GM13976 (cell line): ENCODE data around the gene PROSER2.

ENCODE experiments used
- DNase-seq: peaks from one replicate; pipeline ENCODE4 v3.0.0; 2012; ENCODE audit warnings: low spot score
- in situ Hi-C: fragments of 300-500 bp; cut with MboI; formaldehyde crosslinking; loops from one replicate; pipeline ENCODE4 v1.12.0; 2022; ENCODE audit warnings: low sequenced_read_pairs, mixed read lengths, inconsistent platforms; ENCODE audit not compliant: unreplicated experiment
- TF ChIP-seq, protein P1 (sequence below): IDR thresholded peaks from 2 replicates; pipeline ENCODE4 v1.5.1; 2012; ENCODE audit warnings: borderline replicate concordance, mild to moderate bottlenecking; ENCODE audit not compliant: insufficient read depth; ENCODE audit errors: extremely low read depth, missing control alignments, control extremely low read depth

PROSER2 gene

DNA sequence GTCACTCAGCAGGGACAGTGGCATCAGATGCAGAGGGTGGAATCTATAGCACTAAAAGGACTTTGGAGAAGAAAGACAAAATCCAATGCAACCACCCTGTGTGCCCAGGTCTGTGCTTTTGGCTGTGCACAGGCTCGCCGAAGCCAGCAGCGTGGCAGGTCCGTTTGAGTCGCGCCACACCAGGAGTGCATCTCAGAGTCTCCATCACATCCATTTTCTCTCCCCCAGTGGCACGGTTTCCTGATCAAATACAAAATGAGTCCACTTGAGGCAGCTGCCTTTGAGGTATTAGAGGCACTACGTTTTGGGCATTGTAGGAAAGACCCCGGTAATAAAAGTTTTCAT is 23.4 kb upstream of the PROSER2 start:
- TF ChIP-seq, protein P1, sequence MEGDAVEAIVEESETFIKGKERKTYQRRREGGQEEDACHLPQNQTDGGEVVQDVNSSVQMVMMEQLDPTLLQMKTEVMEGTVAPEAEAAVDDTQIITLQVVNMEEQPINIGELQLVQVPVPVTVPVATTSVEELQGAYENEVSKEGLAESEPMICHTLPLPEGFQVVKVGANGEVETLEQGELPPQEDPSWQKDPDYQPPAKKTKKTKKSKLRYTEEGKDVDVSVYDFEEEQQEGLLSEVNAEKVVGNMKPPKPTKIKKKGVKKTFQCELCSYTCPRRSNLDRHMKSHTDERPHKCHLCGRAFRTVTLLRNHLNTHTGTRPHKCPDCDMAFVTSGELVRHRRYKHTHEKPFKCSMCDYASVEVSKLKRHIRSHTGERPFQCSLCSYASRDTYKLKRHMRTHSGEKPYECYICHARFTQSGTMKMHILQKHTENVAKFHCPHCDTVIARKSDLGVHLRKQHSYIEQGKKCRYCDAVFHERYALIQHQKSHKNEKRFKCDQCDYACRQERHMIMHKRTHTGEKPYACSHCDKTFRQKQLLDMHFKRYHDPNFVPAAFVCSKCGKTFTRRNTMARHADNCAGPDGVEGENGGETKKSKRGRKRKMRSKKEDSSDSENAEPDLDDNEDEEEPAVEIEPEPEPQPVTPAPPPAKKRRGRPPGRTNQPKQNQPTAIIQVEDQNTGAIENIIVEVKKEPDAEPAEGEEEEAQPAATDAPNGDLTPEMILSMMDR, result no peak
- no peak for DNase-seq
- in situ Hi-C loops, result no loop called here

DNA sequence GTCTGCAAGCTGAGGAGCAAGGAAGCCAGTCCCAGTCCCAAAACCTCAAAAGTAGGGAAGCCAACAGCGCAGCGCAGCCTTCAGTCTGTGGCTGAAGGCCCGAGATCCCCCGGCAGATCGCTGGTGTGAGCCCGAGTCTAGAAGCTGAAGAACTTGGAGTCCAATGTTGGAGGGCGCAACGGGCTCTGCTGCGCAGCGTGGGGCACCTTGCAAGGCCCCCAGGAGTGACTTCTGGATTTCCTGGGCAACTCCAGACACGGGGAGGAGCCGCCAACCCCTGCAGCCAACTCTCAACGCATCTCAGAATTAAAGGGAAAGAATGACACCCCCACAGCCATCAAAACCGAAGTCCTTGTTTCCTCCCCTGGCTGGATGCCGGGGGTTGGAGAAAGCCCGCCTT is 18.8 kb upstream of the PROSER2 start:
- TF ChIP-seq, protein P1, result no peak
- in situ Hi-C loops, result no loop called here
- DNase-seq, result no peak

DNA sequence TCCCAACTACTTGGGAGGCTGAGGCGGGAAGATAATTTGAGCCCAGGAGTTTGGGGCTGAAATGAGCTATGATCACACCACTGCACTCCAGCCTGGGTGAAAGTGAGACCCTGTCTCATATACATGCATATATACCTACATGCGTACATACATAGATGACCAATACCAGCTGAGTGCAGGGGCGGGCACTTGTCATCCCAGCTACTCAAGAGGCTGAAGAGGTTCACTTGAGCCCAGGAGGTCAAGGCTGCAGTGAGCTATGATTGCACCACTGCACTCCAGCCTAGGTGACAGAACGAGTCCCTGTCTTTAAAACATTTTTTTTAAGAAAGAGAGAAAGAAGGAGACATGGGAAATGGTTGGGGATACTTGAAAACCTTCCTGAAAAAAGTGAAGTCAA is 17.4 kb upstream of the PROSER2 start:
- TF ChIP-seq, protein P1, result no peak
- in situ Hi-C loops, result no loop called here
- no peak for DNase-seq

DNA sequence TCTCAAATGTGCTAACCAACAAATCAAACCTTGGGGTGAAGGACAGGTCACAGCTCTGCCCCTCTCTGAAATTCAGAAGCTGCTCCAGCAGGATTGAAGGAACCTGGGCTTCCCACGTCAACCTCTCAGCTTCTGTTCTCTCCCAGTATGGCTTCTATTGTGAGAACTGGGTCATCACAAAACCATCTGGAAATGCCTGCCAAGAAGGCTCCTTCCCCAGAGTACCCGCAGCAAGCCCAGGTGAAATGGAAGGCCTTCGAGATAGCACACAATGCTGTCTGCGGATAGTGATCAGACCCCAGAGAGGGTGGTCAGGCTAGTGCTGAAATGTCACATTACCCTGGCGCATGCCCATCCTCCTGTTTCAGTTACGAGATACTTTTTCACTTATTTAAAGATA is 16.4 kb upstream of the PROSER2 start:
- in situ Hi-C loops, result no loop called here
- TF ChIP-seq, protein P1, result no peak
- no peak for DNase-seq

DNA sequence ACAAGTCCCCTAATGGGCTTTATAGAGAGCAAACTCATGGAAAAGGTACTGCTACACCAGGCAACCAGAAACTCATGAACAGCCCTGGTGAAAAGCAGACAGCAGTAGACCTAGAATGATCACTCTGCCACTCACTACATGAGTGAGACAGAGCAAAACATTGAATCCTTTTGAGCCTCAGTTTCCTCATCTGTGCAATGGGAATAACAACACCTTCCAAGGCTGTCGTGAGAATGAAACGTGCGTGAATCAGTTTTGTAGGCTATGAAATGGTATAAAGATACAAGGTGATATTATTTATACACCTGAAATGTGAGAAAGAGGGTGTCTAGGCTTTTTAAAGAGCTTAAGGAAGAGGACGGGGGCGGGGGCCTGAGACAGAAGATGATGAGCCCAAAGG is 14.3 kb upstream of the PROSER2 start:
- TF ChIP-seq, protein P1, result no peak
- in situ Hi-C loops, result no loop called here
- no peak for DNase-seq

DNA sequence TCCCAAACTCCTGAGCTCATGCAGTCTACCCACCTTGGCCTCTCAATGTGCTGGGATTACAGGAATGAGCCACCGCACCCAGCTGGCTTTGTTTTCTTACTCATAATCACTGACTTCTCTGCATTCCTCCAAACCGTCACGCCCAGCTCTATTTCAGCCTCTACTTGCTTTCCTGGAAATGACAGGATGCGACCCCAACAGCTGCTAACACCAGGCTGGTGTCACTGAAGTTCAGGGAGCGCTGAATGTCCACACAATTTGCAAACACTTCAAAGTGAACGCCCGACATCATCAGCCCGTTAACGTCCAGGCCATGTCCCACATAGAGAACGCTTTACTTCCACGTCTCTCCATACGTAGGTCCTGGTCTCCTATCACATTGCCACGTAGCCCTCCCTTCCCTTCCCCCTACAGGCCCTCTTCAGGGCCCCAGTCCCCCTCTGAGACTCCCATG is 12.8 kb upstream of the PROSER2 start:
- in situ Hi-C loops, result no loop called here
- DNase-seq, result no peak
- TF ChIP-seq, protein P1, result no peak

DNA sequence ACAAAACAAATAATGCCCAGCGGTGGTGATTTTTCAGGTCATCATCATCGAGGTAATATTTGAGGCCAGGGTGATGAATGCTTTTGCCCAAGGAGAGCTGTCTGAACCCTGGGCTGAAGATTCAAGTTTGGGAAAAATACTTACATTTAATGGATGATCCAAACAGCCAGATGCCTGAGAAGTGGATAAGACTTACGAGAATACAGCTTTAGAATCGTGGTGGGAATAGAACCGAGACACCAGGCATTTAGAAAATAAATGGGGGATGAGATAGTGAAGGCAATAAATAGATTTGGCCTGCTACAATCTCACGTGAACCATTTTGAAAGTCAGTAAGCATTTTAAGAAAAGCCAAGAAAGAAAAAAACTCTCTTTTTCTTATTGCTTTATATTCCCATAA is 12.2 kb upstream of the PROSER2 start:
- no peak for DNase-seq
- in situ Hi-C loops, result no loop called here
- TF ChIP-seq, protein P1, result no peak
